Stomach (tissue), 9 donors: ENCODE data around the gene NKTR. TPM values are rescaled to one million over a fixed set of nuclear protein-coding genes. Genes with fewer than 3 reads are reported as not detected.

Experiments used
- DNase-seq, 2 donors: peaks; one replicate each; pipeline versions ENCODE4 v3.0.0 to v3.0.0-alpha.2; 2013 to 2019
- H3K27ac ChIP-seq, 5 donors: fragments of 200-600 bp in 4 of 5; sonication (generic) in 4 of 5; one replicate each; pipeline ENCODE4 v1.5.1; 2013 to 2019; ENCODE audit warnings: mild to moderate bottlenecking in 1 of 5, moderate library complexity in 1 of 5
- H3K27me3 ChIP-seq, 3 donors: fragments of 200-600 bp; sonication (generic); one replicate each; pipeline ENCODE4 v1.5.1; 2017 to 2019; ENCODE audit warnings: mixed run types in 1 of 3
- H3K36me3 ChIP-seq, 4 donors: fragments of 200-600 bp; sonication (generic); 1 replicate in 3 of 4; 2 replicates in 1 of 4; pipeline ENCODE4 v1.5.1; 2016 to 2019
- H3K4me1 ChIP-seq, 4 donors: fragments of 200-600 bp; sonication (generic); one replicate each; pipeline ENCODE4 v1.5.1; 2016 to 2019
- H3K4me3 ChIP-seq, 4 donors: fragments of 200-600 bp; sonication (generic) in 3 of 4; one replicate each; pipeline ENCODE4 v1.5.1; 2016 to 2019; ENCODE audit warnings: mild to moderate bottlenecking in 1 of 4
- H3K9me3 ChIP-seq, 4 donors: fragments of 200-600 bp; sonication (generic); one replicate each; pipeline ENCODE4 v1.5.1; 2016 to 2019
- EP300 ChIP-seq: sonication (generic); formaldehyde crosslinking; IDR thresholded peaks from one replicate; pipeline ENCODE4 v1.6.1; 2017; ENCODE audit warnings: antibody characterized with exemption
- POLR2A ChIP-seq, 4 donors: fragments of 450-650 bp; IDR thresholded peaks; one replicate each; pipeline ENCODE4 v1.6.1; 2016; ENCODE audit warnings: antibody characterized with exemption in 4 of 4, control low read depth in 2 of 4, mild to moderate bottlenecking in 1 of 4, moderate library complexity in 1 of 4
- POLR2AphosphoS5 ChIP-seq, 3 donors: sonication (generic); formaldehyde crosslinking; IDR thresholded peaks; one replicate each; pipeline ENCODE4 v1.6.1; 2016; ENCODE audit warnings: antibody characterized with exemption in 3 of 3
- WGBS, 5 donors: extraction: QIAGEN DNeasy Blood & Tissue Kit in 3 of 5; methylation state at CpG; one replicate each; pipeline versions ENCODE4 v1.1.5 to v1.1.7; 2013 to 2018; 5-methylcytosine and 5-hydroxymethylcytosine counted together
- intact Hi-C: fragments of 100-400 bp; cut with DNase I; formaldehyde crosslinking; loops from one replicate; pipeline ENCODE4 v1.15.1; 2023; ENCODE audit warnings: low total_unique reads
- polyA plus RNA-seq, 3 donors: library from polyadenylated mRNA; stranded (reverse); fragments of 200-250 nt; gene quantifications; one replicate each; pipeline ENCODE4 v1.2.3, GENCODE V29; 2013
- total RNA-seq, 5 donors: library from RNA; depleted of rRNA; stranded (reverse); fragments of >200 nt; gene quantifications; one replicate each; pipeline versions ENCODE4 v1.1.0 to v1.2.3, GENCODE V29; 2014 to 2016
- TF ChIP-seq, protein P1 (sequence below), 7 experiments: fragments of 450-650 bp in 4 of 7; fragments of 200-600 bp in 3 of 7; sonication (generic) in 3 of 7; IDR thresholded peaks; one replicate each; pipeline ENCODE4 v1.5.1; 2016 to 2019; ENCODE audit warnings: antibody characterized with exemption in 7 of 7, control low read depth in 2 of 7, mild to moderate bottlenecking in 1 of 7
- donor health status: healthy with polysubstance abuse.
- donor health status: Bipolar disorder and iron deficiency.
- donor health status: healthy.

Gene NKTR
- total and polyA plus RNA-seq, 8 donors = 3.8 to 488 (median 106) TPM

- Histone ChIP-seq H3K9me3 (no peaks in the 10 kb centered on the region), H3K27ac (peak overlapping the region in 4 of 5 donors; percentile 94 to 99 (median 96)), H3K4me3 (peak overlapping the region; percentile 76 to 98 (median 80)), H3K4me1 (peaks cover 30 to 61% (median 41%) of the 10 kb centered on the region in 4 donors), H3K36me3 (peaks cover 0 to 14% (median 7%) of the 10 kb centered on the region in 4 donors), H3K27me3 (no peaks in the 10 kb centered on the region)
- WGBS, 5 donors = 31 to 45% (median 39%) methylated on average over 9 of the region's 9 CpGs
- TF ChIP-seq POLR2A (IDR thresholded peaks at IDR 0.05) (no peak), POLR2AphosphoS5 (IDR thresholded peaks at IDR 0.05) (no peak), EP300 (no peak)
- TF ChIP-seq, protein P1, sequence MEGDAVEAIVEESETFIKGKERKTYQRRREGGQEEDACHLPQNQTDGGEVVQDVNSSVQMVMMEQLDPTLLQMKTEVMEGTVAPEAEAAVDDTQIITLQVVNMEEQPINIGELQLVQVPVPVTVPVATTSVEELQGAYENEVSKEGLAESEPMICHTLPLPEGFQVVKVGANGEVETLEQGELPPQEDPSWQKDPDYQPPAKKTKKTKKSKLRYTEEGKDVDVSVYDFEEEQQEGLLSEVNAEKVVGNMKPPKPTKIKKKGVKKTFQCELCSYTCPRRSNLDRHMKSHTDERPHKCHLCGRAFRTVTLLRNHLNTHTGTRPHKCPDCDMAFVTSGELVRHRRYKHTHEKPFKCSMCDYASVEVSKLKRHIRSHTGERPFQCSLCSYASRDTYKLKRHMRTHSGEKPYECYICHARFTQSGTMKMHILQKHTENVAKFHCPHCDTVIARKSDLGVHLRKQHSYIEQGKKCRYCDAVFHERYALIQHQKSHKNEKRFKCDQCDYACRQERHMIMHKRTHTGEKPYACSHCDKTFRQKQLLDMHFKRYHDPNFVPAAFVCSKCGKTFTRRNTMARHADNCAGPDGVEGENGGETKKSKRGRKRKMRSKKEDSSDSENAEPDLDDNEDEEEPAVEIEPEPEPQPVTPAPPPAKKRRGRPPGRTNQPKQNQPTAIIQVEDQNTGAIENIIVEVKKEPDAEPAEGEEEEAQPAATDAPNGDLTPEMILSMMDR (IDR thresholded peaks at IDR 0.05) = peak in 1 of 7 experiments; percentile 13
- DNase-seq = peak in 1 of 2 donors; percentile 33
- intact Hi-C loops = no loop called here
Measured at GRCh38 chr3:42601896-42602581, 1.6 kb downstream of the NKTR start.

GRCh38 chr3:42602961-42603360, 2.5 kb downstream of the NKTR start:
- 89 to 100% (median 100%) methylated on average over 1 of the region's 1 CpG for WGBS, 5 donors
- peaks cover 30 to 62% (median 41%) of the 10 kb centered on the region in 4 donors for H3K4me1 ChIP-seq
- TF ChIP-seq POLR2A (IDR thresholded peaks at IDR 0.05) (no peak), POLR2AphosphoS5 (IDR thresholded peaks at IDR 0.05) (no peak), EP300 (no peak)
- TF ChIP-seq, protein P1 (IDR thresholded peaks at IDR 0.05) = no peak
- no peaks in the 10 kb centered on the region for H3K27me3 ChIP-seq
- no peak overlapping the region for H3K4me3 ChIP-seq
- H3K27ac ChIP-seq = peak overlapping the region in 1 of 5 donors; percentile 99
- intact Hi-C loops = no loop called here
- peaks cover 0 to 10% (median 6%) of the 10 kb centered on the region in 4 donors for H3K36me3 ChIP-seq
- DNase-seq = no peak
- H3K9me3 ChIP-seq = no peaks in the 10 kb centered on the region

GRCh38 chr3:42605546-42606173, 5.2 kb downstream of the NKTR start:
- 53 to 63% (median 57%) methylated on average over 5 of the region's 5 CpGs for WGBS, 5 donors
- Histone ChIP-seq H3K4me3 (no peak overlapping the region), H3K9me3 (no peaks in the 10 kb centered on the region), H3K27me3 (no peaks in the 10 kb centered on the region), H3K36me3 (peaks cover 0 to 25% (median 12%) of the 10 kb centered on the region in 4 donors), H3K27ac (peak overlapping the region in 2 of 5 donors; percentile 2 to 16), H3K4me1 (peaks cover 30 to 79% (median 50%) of the 10 kb centered on the region in 4 donors)
- no peak for TF ChIP-seq EP300
- no peak for DNase-seq
- intact Hi-C loops = no loop called here

- Histone ChIP-seq H3K27ac (peak overlapping the region in 2 of 5 donors; percentile 0 to 49), H3K9me3 (no peaks in the 10 kb centered on the region), H3K27me3 (no peaks in the 10 kb centered on the region), H3K4me1 (peaks cover 17 to 86% (median 50%) of the 10 kb centered on the region in 4 donors), H3K36me3 (peaks cover 0 to 34% (median 12%) of the 10 kb centered on the region in 4 donors), H3K4me3 (no peak overlapping the region)
- intact Hi-C loops = no loop called here
- no peak for TF ChIP-seq EP300
- TF ChIP-seq, protein P1 (IDR thresholded peaks at IDR 0.05) = no peak
- TF ChIP-seq POLR2A (IDR thresholded peaks at IDR 0.05) = no peak
- no peak for TF ChIP-seq POLR2AphosphoS5 (IDR thresholded peaks at IDR 0.05)
- 49 to 73% (median 60%) methylated on average over 5 of the region's 5 CpGs for WGBS, 5 donors
- DNase-seq = peak in 1 of 2 donors; percentile 34
Measured at GRCh38 chr3:42608581-42608980, 8.1 kb downstream of the NKTR start.
